NB4 (cell line): ENCODE measurements around the gene ZSCAN29.

Experiments used
- DNase-seq: peaks from one replicate; pipeline ENCODE4 v3.0.0; 2010; ENCODE audit warnings: low read depth
- H3K4me3 ChIP-seq: one replicate; pipeline ENCODE4 v1.5.1; 2011; ENCODE audit warnings: mild to moderate bottlenecking, low read depth, low read length, moderate library complexity
- CTCF ChIP-seq: IDR thresholded peaks from one replicate; pipeline ENCODE4 v1.5.1; 2012; ENCODE audit warnings: low read depth, low read length
- MAX ChIP-seq: IDR thresholded peaks from 2 replicates; pipeline ENCODE4 v1.6.1; 2011; ENCODE audit warnings: low read depth, low read length
- MYC ChIP-seq: IDR thresholded peaks from 2 replicates; pipeline ENCODE4 v1.6.1; 2011; ENCODE audit warnings: low read depth, low read length
- POLR2A ChIP-seq: IDR thresholded peaks from 2 replicates; pipeline ENCODE4 v1.6.1; 2011; ENCODE audit warnings: mild to moderate bottlenecking; ENCODE audit not compliant: insufficient read length; ENCODE audit errors: extremely low read depth

Gene ZSCAN29

GRCh38 chr15:43330780-43331087, 40.1 kb downstream of the ZSCAN29 start:
- DNase-seq: no peak
- peak overlapping the region; percentile 80 for H3K4me3 ChIP-seq
- TF ChIP-seq MAX (no peak), CTCF (no peak), POLR2A (no peak), MYC (no peak)

- TF ChIP-seq MYC (no peak), POLR2A (no peak), CTCF (no peak), MAX (no peak)
- H3K4me3 ChIP-seq: peak within 1 kb of the TSS; percentile 80
- DNase-seq: peak; percentile 92
Measured at GRCh38 chr15:43329960-43330779, 40.7 kb downstream of the ZSCAN29 start, which contains the start of gene LCMT2. Gene LCMT2 (minus strand): TSS chr15:43330573. CDS start chr15:43330489, 84 bp downstream.

GRCh38 chr15:43329217-43329959, 41.5 kb downstream of the ZSCAN29 start:
- DNase-seq: peak; percentile 4
- TF ChIP-seq POLR2A (no peak), CTCF (no peak), MAX (no peak), MYC (no peak)
- H3K4me3 ChIP-seq: peak overlapping the region; percentile 80

GRCh38 chr15:43325039-43325684, 45.7 kb downstream of the ZSCAN29 start:
- TF ChIP-seq POLR2A (no peak), CTCF (no peak), MYC (no peak), MAX (no peak)
- no peak overlapping the region for H3K4me3 ChIP-seq
- DNase-seq: no peak

- no peak overlapping the region for H3K4me3 ChIP-seq
- no peak for DNase-seq
Measured at GRCh38 chr15:43318990-43319771, 51.7 kb downstream of the ZSCAN29 start.

More at GRCh38 chr15:43318990-43319771, 51.7 kb downstream of the ZSCAN29 start:
- no peak for TF ChIP-seq POLR2A
